ENCODE results near the gene CRISP1.
"Not testable (repeated sequence)": the region's sequence is repeated elsewhere in the genome, so short reads cannot be mapped to it uniquely, and the experiment has no call there.

Gene CRISP1, protein sequence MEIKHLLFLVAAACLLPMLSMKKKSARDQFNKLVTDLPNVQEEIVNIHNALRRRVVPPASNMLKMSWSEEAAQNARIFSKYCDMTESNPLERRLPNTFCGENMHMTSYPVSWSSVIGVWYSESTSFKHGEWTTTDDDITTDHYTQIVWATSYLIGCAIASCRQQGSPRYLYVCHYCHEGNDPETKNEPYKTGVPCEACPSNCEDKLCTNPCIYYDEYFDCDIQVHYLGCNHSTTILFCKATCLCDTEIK

DNA sequence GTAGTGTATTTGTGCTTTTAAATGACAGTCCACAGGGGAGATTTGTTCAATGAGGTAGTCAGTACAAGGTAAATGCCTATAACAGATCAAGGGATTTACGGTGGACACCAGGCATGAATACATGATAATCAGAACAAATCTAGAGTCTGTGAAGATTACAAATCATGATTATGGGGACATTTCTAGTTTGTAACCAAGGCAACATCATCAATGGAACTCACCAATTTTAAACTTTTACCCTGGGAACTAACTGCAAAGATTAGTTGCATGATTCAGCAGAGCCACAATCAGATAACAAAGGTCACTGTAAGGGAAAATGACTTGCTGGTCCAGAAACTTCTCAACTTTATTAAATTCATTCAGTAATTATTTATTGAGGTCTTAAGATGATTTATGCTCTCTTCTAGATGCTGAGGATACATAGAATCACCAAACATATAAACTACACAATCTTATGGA lies at the start of gene CRISP1:
CRISP1 (minus strand) TSS at position 51 of the 459 bp plus-strand sequence. CDS start 9,135 bp downstream, outside the sequence.
- no peak for DNase-seq

DNA sequence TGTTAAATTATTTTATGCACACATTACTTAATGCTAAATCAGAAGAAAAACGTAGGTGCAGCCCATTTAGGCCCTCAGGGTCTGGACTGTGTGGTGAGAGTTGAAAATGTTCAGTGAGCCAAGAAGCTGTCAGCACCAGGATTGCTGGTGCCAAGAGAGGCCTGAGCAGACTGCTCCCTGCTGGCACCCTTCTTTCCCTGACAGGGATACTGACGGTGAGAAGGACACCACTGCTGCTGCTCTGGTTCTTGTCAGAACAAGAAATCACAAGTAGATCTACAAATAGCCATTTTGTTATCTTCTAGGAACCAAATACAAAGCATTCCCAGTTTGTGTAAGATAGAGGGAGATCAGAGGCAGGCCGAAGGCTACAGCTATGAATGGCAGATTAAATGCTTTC lies 48.7 kb upstream of the CRISP1 start:
- no peak for DNase-seq

DNA sequence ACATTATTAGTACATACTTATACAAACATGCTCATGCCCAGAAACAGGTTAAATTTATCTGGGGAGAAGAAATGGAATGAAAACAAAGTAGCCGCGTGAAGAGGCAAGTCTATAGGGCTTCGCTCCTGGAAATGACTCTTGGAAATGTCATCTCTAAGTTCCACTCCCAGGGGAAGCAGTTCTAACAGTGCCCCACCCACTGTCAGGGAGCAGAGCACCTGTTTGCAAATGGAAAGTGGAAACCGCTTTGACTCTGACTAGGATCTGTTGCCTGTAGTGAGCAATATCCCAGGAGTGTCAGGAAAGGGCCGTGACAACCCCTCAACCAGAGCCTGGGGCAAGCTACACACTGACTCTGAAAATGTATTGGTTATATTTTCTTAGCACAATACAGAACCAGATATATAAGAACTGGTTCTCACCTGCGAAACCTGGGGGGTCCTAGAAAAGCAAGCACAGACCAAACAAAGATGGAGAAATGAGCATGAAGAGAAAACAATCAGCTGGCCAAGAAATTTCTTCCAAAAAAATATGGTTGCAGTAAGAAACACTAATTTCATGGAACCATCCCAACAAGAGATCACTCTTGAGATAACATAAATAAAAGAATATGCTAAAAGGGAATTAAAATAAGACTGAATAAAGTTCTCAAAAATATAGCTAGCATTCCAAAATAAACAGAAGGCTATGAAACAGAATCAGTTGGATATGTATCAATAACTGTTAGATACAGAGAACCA lies 47.5 kb upstream of the CRISP1 start:
- DNase-seq: no peak

DNA sequence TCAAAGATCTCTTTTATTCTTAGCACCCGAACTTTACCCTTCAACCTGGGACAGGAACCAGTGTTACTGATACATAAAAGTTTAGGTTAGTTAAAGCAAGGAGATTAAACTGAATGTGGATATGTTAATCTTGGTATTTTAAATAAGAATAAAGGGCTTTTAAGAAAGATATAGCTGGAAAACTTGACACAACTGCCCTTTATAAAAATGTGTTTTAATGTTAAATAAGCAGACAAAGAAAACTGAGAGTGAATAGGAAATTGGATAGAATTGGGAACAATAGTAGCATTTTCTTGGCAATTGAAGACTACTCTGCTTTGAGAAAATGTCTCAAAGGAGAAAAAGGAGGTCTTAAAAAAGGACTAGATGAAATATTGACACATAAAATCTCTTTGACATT lies 45.9 kb upstream of the CRISP1 start:
- DNase-seq: no peak

DNA sequence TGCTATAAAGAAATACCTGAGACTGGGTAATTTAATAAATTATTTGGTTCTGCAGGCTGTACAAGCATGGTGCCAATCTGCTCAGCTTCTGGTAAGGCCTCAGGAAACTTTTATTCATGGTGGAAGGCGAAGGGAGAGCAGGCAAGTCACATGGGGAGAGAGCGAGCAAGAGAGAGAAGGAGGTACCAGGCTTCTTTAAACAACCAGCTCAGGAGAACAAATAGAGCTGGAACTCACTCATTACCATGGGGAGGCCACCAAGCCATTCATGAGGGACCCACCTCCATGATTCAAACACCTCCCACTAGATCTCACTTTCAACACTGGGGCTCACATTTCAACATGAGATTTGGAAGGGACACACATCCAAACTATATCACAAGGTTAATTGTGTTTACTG lies 44.9 kb upstream of the CRISP1 start:
- no peak for DNase-seq

DNA sequence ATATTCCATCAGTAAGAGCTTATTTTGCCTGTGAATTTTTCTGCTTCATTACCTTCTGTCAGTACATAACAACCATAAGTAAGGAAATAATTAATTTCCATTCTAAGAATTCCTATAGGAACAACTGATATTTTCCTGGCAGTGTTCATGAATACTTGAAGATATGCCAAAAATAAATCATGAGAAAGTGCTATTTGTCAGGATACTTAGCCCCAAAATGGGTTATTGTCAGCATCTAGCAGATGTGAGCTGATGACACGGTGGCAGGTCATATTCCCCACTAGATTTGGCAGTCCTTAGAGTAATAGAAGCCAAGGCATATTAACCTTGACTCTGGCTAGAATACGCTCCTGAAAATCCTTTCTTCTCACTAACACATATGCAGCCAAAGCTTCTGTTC lies 43.2 kb upstream of the CRISP1 start:
- no peak for DNase-seq

DNA sequence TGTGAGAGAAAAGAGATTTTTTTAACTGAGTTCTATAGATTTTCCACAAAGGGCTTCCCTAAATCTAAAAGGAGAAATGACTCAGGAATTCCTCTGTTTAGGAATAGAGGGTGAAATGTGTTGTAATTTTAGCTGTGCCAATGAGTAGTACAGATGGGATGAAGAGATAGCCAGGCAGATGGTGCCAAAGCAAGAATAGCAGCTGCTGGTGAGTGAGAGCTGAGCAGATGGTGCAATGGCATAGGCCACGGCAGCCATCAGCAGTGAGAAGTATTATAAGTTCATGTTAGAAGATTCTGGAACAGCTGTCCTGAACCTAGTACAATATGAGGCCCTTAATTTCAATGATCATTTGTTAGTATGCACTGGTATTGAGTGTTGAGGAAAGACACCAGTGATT lies 40.2 kb upstream of the CRISP1 start:
- DNase-seq: no peak

DNA sequence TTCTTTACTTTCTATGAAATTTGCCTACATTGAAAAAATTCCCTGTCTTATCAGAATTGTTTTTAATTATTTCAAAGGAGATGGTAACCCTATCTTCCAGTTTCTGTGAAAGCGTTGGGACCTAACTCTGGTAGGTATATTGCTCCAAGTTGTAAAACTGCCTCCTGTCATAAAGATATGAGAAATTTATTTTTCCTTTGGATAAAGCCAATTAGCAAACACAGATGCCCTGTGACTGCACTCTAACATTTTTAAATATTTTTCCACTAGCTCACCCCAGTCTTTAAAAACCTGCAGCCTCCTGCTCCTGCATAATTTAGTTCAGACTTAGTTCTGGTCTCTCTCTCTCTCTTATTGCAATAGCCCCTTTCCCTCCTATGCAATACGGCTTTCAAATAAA lies 39.0 kb upstream of the CRISP1 start:
- no peak for DNase-seq

DNA sequence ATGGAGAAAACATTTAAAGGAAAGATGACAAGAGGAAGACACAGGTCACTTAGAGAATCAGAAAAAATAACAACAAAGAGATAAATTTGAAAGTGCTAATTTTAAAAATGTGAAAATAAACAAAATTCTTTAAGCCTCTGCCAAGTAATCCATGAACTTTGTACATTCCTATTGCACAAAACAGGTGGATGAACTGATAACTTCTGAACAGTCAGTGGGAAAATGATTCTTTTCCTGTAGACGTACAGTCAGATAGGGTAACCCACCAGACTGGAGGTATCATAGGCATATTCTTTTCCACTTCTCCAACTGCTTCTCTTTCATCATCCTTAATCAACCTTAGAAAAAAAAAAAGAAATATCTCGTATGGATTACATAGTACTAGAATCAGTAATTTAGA lies 36.5 kb upstream of the CRISP1 start:
- DNase-seq: no peak

DNA sequence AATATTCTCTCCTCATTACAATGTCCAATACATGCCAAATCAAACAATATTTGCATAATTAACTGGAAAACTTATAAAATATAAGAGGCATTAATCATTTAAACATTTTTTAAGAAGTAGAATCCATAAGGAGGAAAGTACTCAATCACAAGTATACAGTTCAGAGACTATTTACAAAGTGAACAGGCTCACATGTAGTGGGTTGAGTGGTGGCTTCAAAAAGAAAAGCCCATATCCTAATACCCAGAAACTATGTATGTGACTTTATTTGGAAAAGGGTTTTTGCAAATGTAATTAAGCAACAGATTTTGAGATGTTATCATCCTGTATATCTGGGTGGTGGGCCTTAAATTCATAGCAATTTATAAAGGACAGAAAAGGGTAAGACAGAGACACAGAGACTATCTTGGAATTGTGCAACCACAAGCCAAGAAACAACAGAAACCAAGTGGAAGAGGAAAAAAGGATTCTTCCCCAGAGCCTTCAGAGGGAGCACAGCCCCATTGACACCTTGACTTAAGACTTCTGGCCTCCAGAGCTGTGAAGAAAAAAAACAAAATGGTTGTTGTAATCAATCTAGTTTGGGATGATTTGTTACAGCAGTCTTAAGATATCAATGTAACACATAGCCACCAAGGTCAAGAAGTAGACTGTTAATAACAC lies 32.7 kb upstream of the CRISP1 start:
- no peak for DNase-seq

DNA sequence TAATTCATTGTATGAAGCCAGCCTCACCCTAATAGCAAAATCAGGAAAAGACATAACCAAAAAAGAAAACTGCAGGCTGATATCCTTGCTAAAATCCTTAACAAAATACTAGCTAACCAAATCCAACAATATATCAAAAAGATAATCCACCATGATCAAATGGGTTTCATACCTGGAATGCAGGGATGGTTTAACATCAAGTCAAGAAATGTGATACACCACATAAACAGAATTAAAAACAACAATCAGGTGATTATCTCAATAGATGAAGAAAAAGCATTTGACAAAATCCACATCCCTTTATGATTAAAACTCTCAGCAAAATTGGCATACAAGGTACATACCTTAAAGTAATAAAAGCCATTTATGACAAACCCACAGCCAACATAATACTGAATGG lies 29.2 kb upstream of the CRISP1 start:
- not testable (repeated sequence) for DNase-seq

DNA sequence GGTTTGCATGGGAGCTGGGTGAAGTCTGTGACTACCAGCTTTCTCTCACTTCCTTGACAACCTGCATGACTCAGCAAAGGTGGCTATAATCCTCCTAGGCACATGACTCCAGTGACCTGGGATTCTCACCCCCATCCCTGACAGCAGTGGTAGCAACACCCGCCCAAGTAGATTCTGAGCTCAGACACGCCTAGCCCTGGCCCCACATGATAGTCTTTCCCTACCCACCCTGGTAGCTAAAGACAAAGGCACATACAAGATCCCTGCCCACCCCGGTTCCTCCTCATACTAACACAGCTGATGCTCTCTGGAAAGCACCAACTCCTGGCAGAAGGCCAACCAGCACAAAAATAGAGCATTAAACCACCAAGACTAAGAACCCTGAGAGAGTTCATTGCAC lies 25.9 kb upstream of the CRISP1 start:
- DNase-seq: no peak

DNA sequence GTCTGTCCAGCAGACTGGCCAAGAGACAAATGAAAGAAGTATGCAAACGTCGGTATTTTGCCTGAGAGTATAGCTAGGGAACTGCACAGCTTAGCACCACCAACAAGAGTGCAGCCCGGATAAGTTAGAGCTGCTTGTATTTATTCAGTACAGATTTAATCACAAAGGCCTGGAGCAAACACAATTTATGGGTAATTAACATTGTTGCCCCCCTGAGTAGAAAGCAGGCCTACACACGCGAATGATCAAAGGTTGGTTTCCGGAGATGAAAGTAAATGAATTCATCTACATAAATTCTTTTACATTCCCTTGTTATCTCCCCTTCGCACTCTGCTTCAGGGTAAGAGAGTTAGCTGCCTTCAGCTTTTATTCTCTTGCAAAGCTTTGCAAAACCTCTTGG lies 24.7 kb upstream of the CRISP1 start:
- no peak for DNase-seq

DNA sequence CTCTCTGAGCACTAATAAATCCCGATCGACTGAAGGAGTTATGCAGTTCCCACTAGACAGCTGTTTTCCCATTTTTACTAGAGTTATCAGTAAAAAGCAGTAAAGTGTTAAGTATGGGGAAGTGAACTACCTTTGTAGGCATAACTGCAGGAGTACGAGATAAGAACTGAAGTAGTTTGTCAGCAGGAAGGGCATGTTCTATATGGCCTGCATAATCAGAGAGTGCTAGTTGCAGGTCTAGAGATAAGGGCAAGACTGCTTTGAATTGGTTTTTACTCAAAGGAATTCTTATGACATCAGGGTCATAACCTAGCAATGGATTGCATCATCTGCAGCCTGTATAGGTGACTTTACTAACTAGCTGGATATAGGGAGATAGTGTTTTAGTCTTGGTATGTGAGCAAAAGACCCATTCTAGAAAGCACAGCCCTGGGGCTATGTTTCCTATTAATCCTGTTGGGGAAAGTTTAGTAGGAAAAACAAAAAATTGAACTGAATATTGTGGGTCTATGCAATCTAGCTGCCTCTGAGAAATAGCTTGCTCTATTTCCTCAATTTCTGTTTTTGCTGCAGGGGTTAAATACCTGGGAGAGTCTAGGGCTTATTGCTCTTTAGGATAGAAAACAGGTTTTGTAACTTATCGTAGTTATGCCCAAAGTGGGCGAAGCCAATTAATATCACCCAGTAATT lies 22.6 kb upstream of the CRISP1 start:
- DNase-seq: no peak

DNA sequence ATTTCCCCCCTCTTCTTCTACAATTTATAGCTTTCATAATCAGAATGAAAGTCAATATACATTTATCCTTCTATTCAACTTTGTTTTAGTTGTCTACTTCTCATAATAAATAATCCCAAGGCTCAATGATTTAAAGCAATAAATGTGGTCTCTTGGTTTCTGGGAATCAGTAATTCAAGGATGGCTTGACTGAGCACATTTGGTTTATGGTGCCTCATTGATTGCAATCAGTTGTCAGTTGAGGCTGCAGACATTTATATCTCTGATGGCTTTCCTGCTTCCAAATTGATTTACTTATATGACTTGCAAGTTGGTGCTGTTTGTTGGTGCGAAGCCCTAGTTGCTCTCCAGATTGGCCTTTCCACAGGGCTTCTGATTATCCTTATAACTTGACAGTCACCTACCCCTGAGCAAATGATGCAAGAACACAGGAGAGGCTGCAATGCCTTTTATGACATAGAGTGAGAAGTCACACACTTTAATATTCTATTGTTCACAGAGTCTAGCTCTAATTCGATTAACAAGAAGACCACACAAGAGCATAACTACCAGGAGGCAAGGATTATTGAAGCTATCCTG lies 2.7 kb upstream of the CRISP1 start:
- no peak for DNase-seq

DNA sequence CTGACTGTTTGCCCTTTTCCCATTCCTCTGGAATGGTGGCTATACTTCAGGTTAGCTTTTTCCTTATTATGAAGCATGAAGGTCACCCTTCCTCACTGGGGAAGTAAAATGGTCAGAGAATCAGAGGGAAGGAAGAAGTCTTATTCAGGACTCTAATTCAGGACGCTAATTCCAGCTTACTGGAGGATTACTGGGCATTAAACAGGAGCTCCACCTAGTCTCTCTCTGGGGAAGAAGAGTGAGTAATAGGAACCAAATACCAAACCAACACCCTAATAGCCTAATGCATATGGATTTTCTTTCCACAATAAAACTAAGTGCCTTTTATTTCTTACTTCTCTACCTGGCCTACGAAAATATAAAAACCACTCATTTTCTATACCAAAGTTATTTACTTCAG lies 10.1 kb downstream of the CRISP1 start:
- DNase-seq: no peak

DNA sequence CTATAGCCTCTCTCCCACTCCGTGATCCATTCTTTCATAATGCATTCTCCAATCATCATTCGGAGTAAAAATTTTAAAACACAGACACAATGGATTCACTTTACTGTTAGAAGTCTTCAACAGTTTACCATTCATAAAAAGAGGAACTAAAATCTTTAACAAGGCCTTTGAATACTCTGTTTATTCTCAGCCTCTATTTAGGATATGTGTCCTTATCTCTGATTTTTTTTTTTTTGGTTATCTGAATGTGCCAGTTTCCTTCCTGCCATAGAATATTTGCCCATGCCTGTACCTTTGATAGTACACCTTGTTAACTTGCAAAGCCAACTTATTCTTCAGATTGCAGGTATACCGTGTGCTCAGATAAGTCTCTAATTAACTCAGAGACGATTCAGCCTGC lies 11.1 kb downstream of the CRISP1 start:
- DNase-seq: no peak

DNA sequence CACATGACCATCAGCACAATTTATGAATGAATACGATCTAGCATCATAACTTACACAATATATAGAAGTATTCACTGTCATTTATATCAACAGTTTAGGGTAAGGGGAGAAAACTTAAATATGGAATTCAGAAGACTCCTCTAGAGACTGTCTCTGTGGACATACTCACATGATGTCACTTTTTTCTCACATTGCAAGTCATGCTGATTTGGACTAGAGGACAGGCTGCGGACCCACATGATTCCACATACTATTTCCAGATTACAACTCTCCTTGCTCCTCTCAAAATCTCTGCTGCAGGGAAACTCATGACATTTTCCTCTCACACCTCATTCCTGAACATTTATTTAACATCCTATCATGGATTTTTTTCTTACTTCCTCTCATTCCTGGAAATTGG lies 13.4 kb downstream of the CRISP1 start:
- no peak for DNase-seq

DNA sequence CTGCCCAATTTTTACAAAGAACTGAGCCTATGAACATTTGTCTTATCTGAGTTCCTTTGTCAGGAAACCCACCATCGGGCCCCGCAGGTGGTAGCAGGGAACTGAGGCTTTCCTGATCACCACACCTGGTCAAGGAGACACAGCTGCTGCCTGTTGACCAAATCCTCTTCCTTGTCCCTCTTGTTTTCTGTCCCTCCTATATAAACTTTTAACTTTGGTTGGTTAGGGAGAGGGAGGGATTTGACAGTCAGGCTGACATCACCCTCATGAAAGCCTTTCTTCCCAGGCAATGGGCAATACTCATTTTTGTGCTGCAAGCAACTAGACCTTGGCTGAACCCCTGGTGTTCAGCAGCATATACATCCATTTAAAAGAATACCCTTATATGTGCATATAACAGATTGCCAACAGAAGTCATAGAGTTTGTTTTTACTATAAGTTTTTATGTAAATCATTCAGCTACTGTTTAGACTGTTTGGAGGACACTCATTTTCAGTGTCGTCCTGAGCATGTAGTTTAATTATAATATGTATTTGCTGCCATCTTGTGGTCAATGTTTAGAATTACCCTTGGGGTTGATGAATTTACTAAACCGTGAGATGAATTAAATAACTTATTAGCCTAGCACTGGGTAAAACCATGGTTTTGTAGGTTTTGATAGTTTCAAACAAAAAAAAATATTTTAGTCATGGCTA lies 17.0 kb downstream of the CRISP1 start:
- peak; percentile 32 for DNase-seq

DNA sequence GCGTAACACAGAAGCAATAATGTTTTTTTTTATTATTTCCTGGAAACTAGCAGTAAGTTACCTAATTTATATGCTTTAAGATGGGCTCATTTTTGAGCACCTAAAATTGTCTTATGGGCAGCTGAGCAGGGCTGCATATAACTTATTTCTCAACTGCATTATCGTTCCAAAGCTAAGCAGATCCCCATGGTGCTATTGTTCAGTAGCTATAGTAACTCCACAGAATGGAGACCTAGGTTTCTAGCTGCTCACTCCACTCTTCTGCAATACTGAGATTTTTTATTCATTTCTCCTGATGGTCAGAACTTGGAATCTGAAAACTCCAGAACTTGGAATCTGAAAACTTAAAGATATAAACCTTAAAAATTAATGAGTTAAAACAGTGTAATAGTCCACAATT lies 18.7 kb downstream of the CRISP1 start:
- DNase-seq: no peak

DNA sequence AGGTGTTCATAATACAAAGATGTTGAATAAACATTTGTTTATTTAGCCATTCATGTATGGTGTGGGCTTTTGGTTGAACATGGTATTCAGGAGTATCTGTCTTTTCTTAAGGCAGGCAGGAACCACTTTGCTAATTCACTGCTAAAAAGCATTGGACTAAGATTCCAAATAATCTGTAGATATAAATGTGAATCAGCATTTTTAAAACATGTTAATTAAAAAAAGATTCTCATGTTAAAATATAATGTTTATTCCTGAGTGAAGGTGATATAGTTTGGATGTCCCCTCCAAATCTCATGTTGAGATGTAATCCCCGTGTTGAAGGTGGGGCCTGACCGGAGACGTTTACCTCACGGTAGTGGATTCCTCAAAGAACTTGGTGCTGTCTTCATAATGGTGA lies 19.3 kb downstream of the CRISP1 start:
- DNase-seq: no peak

DNA sequence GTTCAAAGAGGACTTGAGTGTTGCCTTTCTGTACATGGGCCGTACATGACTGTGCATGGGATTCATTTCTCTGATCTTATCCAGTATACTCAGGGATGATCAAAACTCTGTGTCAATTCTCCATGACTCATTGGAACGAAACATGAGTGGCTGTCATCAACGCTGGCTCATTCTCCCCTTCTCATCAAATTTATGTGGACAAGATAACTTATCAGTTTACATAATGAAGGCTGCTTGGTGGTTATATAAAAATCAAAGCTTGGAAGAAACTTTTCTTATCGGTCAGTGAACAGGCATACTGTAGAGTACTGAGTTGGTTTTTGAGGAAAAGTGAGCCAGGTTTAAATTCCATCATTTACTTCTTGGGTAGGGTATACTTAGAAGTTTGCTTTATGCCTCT lies 24.9 kb downstream of the CRISP1 start:
- no peak for DNase-seq

DNA sequence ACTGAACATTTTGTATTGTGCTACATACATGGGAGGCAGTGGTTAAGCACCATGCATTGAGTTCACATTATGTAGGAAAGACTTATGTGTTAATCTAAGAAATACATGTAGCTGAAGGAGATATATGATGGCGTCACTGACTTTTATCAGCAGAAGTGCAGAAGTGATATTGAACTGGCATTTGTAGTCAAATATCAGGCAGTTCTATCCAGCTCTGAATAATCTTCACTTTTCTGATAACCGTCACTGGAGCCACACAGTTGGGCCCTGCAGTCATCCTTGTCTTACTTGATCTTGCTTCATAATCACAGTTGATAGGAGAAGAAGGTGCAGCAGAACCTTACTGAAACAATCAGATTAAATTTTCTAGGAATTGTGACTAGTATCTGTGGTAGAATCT lies 26.4 kb downstream of the CRISP1 start:
- DNase-seq: no peak

All from CD4-positive, alpha-beta T cell treated with Interleukin-12 subunit alpha and Interleukin-12 subunit beta, for 1 hour (primary cell).